ENCODE results near the gene PRDM2.

Gene PRDM2

DNA sequence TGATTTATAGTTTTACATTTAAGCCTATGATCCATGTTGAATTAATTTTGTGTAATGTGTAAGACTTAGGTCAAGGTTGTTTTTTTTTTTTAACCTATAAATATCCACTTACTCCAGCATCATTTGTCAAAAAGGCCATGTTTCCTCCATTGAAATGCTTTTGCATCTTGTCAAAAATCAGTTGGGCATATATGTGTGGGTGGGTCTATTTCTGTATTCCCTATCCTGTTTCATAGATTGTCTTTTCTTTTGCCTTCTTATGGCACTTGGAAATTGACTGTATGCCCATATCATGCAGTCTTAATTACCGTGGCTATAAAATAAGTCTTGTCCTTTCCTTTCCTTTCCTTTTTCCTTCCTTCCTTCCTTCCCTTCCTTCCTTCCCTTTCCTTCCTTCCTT lies 138.2 kb downstream of the PRDM2 start:
- no peak for DNase-seq (ENCODE audit: low spot score)

DNA sequence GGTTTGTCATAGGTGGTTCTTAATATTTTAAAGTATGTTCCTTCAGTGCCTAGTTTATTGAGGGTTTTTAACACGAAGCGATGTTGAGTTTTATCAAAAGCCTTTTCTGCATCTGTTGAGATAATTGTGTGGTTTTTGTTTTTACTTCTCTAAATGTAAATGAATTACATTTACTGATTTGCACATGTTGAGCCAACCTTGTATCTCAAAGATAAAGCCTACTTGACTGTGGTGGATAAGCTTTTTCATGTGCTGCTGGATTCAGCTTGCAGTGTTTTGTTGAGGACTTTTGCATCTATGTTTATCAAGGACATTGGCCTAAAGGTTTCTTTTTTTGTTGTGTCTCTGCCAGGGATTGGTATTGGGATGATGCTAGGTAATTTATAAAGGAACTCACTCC lies 142.5 kb downstream of the PRDM2 start:
- no peak for DNase-seq (ENCODE audit: low spot score)

DNA sequence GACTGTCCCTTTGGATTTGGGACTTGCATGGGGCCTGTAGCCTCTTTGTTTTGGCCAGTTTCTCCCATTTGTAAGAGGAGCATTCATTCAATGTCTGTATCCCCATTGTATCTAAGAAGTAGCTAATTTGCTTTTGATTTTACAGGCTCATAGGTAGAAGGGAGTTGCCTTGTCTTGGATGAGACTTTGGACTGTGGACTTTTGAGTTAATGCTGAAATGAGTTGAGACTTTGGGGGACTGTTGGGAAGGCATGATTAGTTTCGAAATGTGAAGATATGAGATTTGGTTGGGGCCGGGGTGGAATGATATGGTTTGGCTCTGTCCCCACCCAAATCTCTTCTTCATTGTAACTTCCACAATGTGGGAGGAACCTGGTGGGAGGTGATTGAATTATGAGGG lies 151.7 kb downstream of the PRDM2 start:
- no peak for DNase-seq (ENCODE audit: low spot score)

GRCh38 chr1:13855554-13855953 lies 155.6 kb downstream of the PRDM2 start:
- no peak for DNase-seq (ENCODE audit: low spot score)

- no peak for DNase-seq (ENCODE audit: low spot score)
Measured at GRCh38 chr1:13860031-13860430, 160.0 kb downstream of the PRDM2 start.

GRCh38 chr1:13864760-13865159 lies 164.8 kb downstream of the PRDM2 start:
- DNase-seq (ENCODE audit: low spot score) = no peak

- DNase-seq (ENCODE audit: low spot score) = no peak
Measured at GRCh38 chr1:13865851-13866250, 165.9 kb downstream of the PRDM2 start.

- no peak for DNase-seq (ENCODE audit: low spot score)
Measured at GRCh38 chr1:13867603-13868002, 167.6 kb downstream of the PRDM2 start.

DNA sequence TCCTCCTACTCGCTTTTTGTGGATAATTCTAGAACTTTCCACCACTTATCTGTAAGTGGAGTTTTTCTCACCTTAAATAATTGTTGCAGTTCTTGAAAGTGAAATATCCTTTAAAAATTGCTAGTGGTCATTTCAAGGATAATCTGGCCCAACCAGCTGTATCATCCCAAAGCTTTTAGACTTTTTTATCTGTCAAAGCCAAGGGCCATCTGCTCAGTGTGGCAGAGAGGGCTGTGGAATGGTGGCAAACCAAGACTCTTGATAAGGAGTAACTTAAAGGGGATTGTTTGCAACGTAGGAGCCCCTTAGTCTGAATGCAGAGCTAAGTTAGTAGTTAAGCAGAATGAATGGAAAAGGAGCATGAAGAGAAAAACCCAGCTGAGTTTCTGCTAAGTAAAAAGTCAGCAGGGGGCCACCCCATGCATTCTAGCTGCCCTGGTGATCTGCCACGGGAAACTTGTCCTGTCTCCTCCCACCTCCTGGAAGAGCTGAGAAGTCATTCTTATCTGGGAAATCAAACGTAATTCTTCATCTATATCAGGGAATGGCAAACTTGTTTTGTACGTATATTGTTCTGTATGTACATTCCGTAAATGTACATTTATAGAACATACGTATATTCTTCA lies 169.3 kb downstream of the PRDM2 start:
- no peak for DNase-seq (ENCODE audit: low spot score)

DNA sequence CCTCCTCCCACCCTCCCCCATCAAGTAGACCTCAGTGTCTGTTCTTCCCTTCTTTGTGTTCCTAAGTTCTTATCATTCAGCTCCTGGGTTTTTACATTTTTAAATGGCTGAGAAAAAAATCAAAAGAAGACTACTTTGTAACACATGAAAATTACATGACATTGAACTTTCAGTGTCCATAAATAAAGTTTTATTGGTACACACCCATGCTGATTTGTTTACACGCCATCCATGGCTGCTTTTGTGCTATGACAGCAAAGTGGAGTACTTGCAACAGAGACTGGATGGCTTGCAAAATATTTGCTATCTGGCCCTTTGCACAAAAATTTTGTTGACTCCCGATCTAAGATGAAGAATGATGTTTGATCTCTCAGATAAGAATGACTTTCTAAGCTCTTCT lies 171.4 kb downstream of the PRDM2 start:
- no peak for DNase-seq (ENCODE audit: low spot score)

DNA sequence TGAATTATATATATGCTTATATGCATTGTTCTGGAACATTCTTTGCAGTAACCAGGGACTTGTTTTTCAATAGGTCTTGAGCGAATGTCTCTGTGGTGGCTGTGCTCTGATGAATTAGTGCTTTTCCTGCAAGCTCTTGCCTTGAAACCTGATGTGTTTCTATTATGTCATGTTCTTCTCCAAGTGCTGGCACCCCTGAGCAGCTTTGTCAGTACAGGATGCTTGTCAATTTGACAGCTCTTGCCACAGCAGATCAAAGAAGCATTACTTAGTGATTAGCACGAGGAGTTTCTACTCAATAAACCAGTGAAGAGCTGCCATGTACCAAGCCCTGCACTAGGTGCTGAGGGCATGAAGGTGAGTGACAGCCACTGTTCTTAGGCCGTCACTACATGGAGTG lies 171.9 kb downstream of the PRDM2 start:
- no peak for DNase-seq (ENCODE audit: low spot score)

GRCh38 chr1:13873032-13873431 lies 173.0 kb downstream of the PRDM2 start:
- DNase-seq (ENCODE audit: low spot score) = no peak
